Upper lobe of right lung (tissue), 1 donor: ENCODE results near the gene GALNT17. TPM values are rescaled to one million over a fixed set of nuclear protein-coding genes. Genes with fewer than 3 reads are reported as not detected.
"Not testable (repeated sequence)": the region's sequence is repeated elsewhere in the genome, so short reads cannot be mapped to it uniquely, and the experiment has no call there.

Experiments
- ATAC-seq: fragments of 200-7000 bp; cut with Tn5 transposase; one replicate; pipeline ENCODE4 v1.9.1; 2020; ENCODE audit warnings: mild to moderate bottlenecking, moderate library complexity
- DNase-seq: peaks from one replicate; pipeline ENCODE4 v3.0.0-alpha.2; 2020
- H3K27ac ChIP-seq: fragments of 200-600 bp; one replicate; pipeline ENCODE4 v1.8.0; 2022
- H3K27me3 ChIP-seq: fragments of 200-600 bp; one replicate; pipeline ENCODE4 v1.8.0; 2022; ENCODE audit warnings: mild to moderate bottlenecking
- H3K36me3 ChIP-seq: fragments of 200-600 bp; one replicate; pipeline ENCODE4 v1.8.0; 2022
- H3K4me1 ChIP-seq: fragments of 200-600 bp; one replicate; pipeline ENCODE4 v1.8.0; 2022
- H3K4me3 ChIP-seq: fragments of 200-600 bp; one replicate; pipeline ENCODE4 v1.8.0; 2022; ENCODE audit warnings: mild to moderate bottlenecking
- H3K9me3 ChIP-seq: fragments of 200-600 bp; one replicate; pipeline ENCODE4 v1.8.0; 2022
- intact Hi-C: fragments of 100-400 bp; cut with DNase I; formaldehyde crosslinking; loops from one replicate; pipeline ENCODE4 v1.11.0; 2022
- total RNA-seq: library from RNA; stranded (reverse); fragmentation: NEBNext Ultra II Directional; extraction: Animal tissue kit (Norgen Biotek cat#: 25700); gene quantifications from one replicate; pipeline ENCODE4 v1.2.1, GENCODE V29; 2021
- TF ChIP-seq, protein P1 (sequence below): fragments of 200-600 bp; IDR thresholded peaks from one replicate; pipeline ENCODE4 v1.8.0; 2022; ENCODE audit warnings: antibody characterized with exemption
- donor health status: DM: no; HTN: yes; CAD: no; lungs with severe emphysema.

GALNT17 gene
- total RNA-seq, 1 donor from 2014 or later = 7.1 TPM

- no peak overlapping the region for H3K4me3 ChIP-seq
- no peak overlapping the region for H3K27ac ChIP-seq
- DNase-seq = no peak
- H3K27me3 ChIP-seq = no peaks in the 10 kb centered on the region
- intact Hi-C loops = no loop called here
- ATAC-seq = no peak
- H3K4me1 ChIP-seq = no peaks in the 10 kb centered on the region
- no peaks in the 10 kb centered on the region for H3K36me3 ChIP-seq
- TF ChIP-seq, protein P1, sequence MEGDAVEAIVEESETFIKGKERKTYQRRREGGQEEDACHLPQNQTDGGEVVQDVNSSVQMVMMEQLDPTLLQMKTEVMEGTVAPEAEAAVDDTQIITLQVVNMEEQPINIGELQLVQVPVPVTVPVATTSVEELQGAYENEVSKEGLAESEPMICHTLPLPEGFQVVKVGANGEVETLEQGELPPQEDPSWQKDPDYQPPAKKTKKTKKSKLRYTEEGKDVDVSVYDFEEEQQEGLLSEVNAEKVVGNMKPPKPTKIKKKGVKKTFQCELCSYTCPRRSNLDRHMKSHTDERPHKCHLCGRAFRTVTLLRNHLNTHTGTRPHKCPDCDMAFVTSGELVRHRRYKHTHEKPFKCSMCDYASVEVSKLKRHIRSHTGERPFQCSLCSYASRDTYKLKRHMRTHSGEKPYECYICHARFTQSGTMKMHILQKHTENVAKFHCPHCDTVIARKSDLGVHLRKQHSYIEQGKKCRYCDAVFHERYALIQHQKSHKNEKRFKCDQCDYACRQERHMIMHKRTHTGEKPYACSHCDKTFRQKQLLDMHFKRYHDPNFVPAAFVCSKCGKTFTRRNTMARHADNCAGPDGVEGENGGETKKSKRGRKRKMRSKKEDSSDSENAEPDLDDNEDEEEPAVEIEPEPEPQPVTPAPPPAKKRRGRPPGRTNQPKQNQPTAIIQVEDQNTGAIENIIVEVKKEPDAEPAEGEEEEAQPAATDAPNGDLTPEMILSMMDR = no peak
- H3K9me3 ChIP-seq = no peaks in the 10 kb centered on the region
Observed at GRCh38 chr7:71574153-71574860, 442.4 kb downstream of the GALNT17 start.

GRCh38 chr7:71580027-71580426 lies 448.1 kb downstream of the GALNT17 start:
- TF ChIP-seq, protein P1 = no peak
- Histone ChIP-seq H3K4me1 (no peaks in the 10 kb centered on the region), H3K27ac (no peak overlapping the region), H3K4me3 (no peak overlapping the region), H3K9me3 (no peaks in the 10 kb centered on the region), H3K27me3 (no peaks in the 10 kb centered on the region), H3K36me3 (no peaks in the 10 kb centered on the region)
- no peak for DNase-seq
- intact Hi-C loops = no loop called here
- ATAC-seq = no peak

- no peak overlapping the region for H3K27ac ChIP-seq
- ATAC-seq = no peak
- no peaks in the 10 kb centered on the region for H3K27me3 ChIP-seq
- H3K9me3 ChIP-seq = no peaks in the 10 kb centered on the region
- H3K4me1 ChIP-seq = no peaks in the 10 kb centered on the region
- intact Hi-C loops = no loop called here
- no peak for DNase-seq
- H3K36me3 ChIP-seq = no peaks in the 10 kb centered on the region
- TF ChIP-seq, protein P1 = no peak
- no peak overlapping the region for H3K4me3 ChIP-seq
Observed at GRCh38 chr7:71584256-71584655, 452.3 kb downstream of the GALNT17 start.

DNA sequence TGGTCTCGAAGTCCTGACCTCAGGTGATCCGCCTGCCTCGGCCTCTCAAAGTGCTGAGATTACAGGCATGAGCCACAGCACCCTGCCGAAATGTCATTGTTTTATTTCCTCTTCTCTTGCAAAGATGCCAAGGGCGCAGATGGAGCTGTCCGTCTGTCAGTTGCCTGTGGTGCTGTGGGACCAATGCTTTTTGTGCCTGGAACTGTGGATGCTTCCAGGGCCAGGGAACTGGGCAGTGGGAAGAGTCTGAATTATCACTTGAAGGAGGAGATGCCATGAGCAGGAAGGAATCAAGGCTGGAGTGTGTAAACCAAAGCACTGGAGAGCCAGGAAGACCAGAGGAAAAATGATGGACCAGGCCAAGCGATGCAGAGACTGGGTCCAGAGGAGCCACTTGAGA lies 459.9 kb downstream of the GALNT17 start:
- no peak for DNase-seq
- TF ChIP-seq, protein P1 = no peak
- Histone ChIP-seq H3K4me3 (no peak overlapping the region), H3K27me3 (no peaks in the 10 kb centered on the region), H3K36me3 (no peaks in the 10 kb centered on the region), H3K9me3 (no peaks in the 10 kb centered on the region), H3K27ac (no peak overlapping the region), H3K4me1 (no peaks in the 10 kb centered on the region)
- intact Hi-C loops = no loop called here
- ATAC-seq = no peak

DNA sequence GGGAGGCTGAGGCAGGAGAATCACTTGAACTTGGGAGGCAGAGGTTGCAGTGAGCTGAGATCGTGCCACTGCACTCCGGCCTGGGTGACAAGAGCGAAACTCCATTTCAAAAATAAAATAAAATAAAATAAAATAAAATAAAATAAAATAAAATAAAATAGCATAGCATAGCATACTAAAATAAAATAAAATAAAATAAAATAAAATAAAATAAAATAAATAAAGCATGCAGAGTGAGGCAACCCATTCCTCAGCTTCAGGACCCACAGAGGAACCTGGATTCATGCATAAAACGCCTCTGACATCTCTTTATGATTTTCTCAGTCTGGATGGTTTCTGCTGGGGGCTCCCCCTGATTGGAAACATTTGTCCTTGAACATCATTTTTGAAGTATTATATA lies 460.4 kb downstream of the GALNT17 start:
- intact Hi-C loops, H3K36me3 ChIP-seq, H3K4me3 ChIP-seq, DNase-seq, ATAC-seq, H3K27ac ChIP-seq, H3K27me3 ChIP-seq, H3K9me3 ChIP-seq, H3K4me1 ChIP-seq: not testable (repeated sequence)

- ATAC-seq = no peak
- H3K27me3 ChIP-seq = no peaks in the 10 kb centered on the region
- no peak overlapping the region for H3K27ac ChIP-seq
- no peaks in the 10 kb centered on the region for H3K4me1 ChIP-seq
- no peak for DNase-seq
- TF ChIP-seq, protein P1 = no peak
- no peaks in the 10 kb centered on the region for H3K9me3 ChIP-seq
- H3K4me3 ChIP-seq = no peak overlapping the region
- intact Hi-C loops = no loop called here
- H3K36me3 ChIP-seq = no peaks in the 10 kb centered on the region
Observed at GRCh38 chr7:71594736-71595135, 462.8 kb downstream of the GALNT17 start.
